ENCODE results near the gene LTBP1. TPM values are rescaled to one million over a fixed set of nuclear protein-coding genes. Genes with fewer than 3 reads are reported as not detected.

Gene LTBP1
- total RNA-seq, 4 donors from 2014 or later = 15.8 to 56.7 (median 28.3) TPM

DNA sequence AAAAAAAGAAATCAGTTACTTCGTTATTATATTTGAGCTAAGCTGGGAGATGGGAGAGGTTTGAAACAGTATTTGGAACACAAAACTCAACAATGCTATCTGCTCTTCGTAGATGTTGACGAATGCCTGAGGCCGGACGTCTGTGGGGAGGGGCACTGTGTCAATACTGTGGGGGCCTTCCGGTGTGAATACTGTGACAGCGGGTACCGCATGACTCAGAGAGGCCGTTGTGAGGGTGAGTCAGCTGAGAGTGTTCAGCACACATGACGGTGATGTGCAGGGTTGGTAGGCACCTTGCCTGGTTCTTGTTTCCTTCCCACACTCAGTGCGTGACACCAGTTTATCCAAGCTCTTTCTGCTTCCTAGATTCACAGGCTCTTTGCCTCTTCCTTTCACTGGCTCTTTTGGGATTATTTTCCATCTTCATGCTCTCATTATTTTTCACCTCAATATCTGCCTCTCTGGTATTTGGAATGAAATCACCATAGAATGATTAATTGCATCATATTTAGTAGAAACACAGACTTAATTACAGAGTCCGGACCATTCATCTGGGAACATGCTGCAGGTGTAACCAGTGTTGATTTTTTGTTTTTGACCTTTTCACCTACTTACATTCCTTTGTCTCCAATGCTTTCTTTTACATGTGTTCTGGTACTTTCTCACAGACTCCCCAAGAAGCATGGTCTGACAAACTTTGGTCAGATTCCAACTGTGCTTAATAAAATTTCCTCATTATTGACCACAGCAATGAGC, 329.1 kb downstream of the LTBP1 start:
- intact Hi-C loops (cut with DNase I; ENCODE audit: low total_unique reads) (no loop called here), in situ Hi-C loops (cut with MboI; ENCODE audit: low pct_ligation_motif_present in 1 of 4, low pct_unique_long_range_greater_than_20kb in 1 of 4, low sequenced_read_pairs in 3 of 4) (no loop called here)
- Histone ChIP-seq H3K4me1 (no peaks in the 10 kb centered on the region), H3K36me3 (no peaks in the 10 kb centered on the region), H3K9me3 (no peaks in the 10 kb centered on the region), H3K27me3 (no peaks in the 10 kb centered on the region), H3K27ac (peak overlapping the region in 1 of 4 donors; percentile 15), H3K4me3 (no peak overlapping the region)
- WGBS, 2 donors (ENCODE audit: low coverage in 1 of 2) = 72 to 81% methylated on average over 8 to 12 of the region's 12 CpGs
- DNase-seq = no peak
- no peak for TF ChIP-seq EP300 (IDR thresholded peaks at IDR 0.05; ENCODE audit: low read depth)
- TF ChIP-seq, protein P1, sequence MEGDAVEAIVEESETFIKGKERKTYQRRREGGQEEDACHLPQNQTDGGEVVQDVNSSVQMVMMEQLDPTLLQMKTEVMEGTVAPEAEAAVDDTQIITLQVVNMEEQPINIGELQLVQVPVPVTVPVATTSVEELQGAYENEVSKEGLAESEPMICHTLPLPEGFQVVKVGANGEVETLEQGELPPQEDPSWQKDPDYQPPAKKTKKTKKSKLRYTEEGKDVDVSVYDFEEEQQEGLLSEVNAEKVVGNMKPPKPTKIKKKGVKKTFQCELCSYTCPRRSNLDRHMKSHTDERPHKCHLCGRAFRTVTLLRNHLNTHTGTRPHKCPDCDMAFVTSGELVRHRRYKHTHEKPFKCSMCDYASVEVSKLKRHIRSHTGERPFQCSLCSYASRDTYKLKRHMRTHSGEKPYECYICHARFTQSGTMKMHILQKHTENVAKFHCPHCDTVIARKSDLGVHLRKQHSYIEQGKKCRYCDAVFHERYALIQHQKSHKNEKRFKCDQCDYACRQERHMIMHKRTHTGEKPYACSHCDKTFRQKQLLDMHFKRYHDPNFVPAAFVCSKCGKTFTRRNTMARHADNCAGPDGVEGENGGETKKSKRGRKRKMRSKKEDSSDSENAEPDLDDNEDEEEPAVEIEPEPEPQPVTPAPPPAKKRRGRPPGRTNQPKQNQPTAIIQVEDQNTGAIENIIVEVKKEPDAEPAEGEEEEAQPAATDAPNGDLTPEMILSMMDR (IDR thresholded peaks at IDR 0.05) = no peak
- TF ChIP-seq POLR2A (IDR thresholded peaks at IDR 0.05) = no peak
- TF ChIP-seq POLR2AphosphoS5 (IDR thresholded peaks at IDR 0.05) = no peak

DNA sequence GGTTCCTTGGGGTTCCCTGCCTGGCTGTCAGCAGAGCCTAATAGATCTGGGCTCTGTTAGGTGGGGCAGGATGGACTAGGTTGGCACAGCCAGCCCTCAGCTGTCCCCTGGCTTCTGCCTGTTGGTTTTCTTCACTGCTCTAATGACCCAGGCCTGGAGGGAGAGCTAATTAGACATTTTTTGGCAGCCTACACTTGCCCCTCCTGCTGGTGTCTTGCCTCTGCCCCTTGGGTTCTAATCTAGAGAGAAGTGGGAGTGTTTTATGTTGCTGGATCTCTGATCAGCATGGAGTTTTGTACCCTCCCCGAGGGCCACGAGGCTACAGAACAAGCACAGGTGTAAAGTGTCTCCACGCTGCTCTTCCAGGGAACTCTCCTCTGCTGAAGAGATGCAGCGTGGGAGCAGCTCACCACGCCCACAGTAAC, 330.3 kb downstream of the LTBP1 start:
- Histone ChIP-seq H3K4me3 (no peak overlapping the region), H3K36me3 (no peaks in the 10 kb centered on the region), H3K9me3 (no peaks in the 10 kb centered on the region), H3K27ac (peak overlapping the region in 1 of 4 donors; percentile 16), H3K4me1 (no peaks in the 10 kb centered on the region), H3K27me3 (no peaks in the 10 kb centered on the region)
- no peak for DNase-seq
- 50% methylated on average over 5 of the region's 5 CpGs for WGBS, 2 donors (ENCODE audit: low coverage in 1 of 2)
- intact Hi-C loops (cut with DNase I; ENCODE audit: low total_unique reads) (no loop called here), in situ Hi-C loops (cut with MboI; ENCODE audit: low pct_ligation_motif_present in 1 of 4, low pct_unique_long_range_greater_than_20kb in 1 of 4, low sequenced_read_pairs in 3 of 4) (no loop called here)
- TF ChIP-seq, protein P1 (IDR thresholded peaks at IDR 0.05) = no peak
- TF ChIP-seq POLR2AphosphoS5 (IDR thresholded peaks at IDR 0.05) (no peak), POLR2A (IDR thresholded peaks at IDR 0.05) (no peak), EP300 (IDR thresholded peaks at IDR 0.05; ENCODE audit: low read depth) (no peak)

DNA sequence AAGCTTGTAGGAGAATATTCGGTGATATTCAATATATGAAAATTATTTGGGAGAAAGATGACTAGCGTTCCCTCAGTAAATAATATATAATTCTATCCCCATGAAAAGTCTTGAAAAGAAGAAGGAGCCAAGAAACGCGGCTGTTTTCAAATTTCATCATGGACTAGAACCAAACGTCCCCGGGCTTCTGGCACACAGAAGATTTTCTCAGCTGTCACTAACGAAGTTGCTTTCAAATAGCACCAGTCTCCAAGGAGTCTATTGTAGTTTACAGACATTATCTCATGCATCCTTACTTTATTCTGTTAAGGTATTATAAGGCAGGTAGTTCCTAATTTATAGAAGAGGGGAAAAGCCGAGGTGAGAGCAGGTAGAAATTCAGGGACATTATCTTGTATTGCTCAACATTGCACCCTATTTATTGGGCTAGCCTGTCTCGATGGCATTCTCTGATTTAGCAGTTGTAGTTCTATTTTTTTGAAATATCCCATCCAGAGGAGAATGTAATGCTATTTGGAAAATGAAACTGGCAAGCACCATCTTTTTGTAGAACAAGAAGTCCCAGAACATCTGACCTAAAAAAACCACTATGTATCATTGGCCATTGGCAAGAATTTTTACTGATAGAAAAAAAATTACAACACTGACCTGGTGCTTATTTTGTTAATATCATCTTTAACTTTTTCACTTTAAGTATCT, 331.6 kb downstream of the LTBP1 start:
- no peaks in the 10 kb centered on the region for H3K4me1 ChIP-seq
- intact Hi-C loops (cut with DNase I; ENCODE audit: low total_unique reads) (no loop called here), in situ Hi-C loops (cut with MboI; ENCODE audit: low pct_ligation_motif_present in 1 of 4, low pct_unique_long_range_greater_than_20kb in 1 of 4, low sequenced_read_pairs in 3 of 4) (no loop called here)
- TF ChIP-seq, protein P1 (IDR thresholded peaks at IDR 0.05) = no peak
- TF ChIP-seq EP300 (IDR thresholded peaks at IDR 0.05; ENCODE audit: low read depth) (no peak), POLR2AphosphoS5 (IDR thresholded peaks at IDR 0.05) (no peak), POLR2A (IDR thresholded peaks at IDR 0.05) (no peak)
- H3K9me3 ChIP-seq = no peaks in the 10 kb centered on the region
- no peak for DNase-seq
- no peak overlapping the region for H3K4me3 ChIP-seq
- H3K27me3 ChIP-seq = no peaks in the 10 kb centered on the region
- no peaks in the 10 kb centered on the region for H3K36me3 ChIP-seq
- H3K27ac ChIP-seq = peak overlapping the region in 2 of 4 donors; percentile 58 to 63
- WGBS, 2 donors (ENCODE audit: low coverage in 1 of 2) = 62 to 83% methylated on average over 9 of the region's 9 CpGs

DNA sequence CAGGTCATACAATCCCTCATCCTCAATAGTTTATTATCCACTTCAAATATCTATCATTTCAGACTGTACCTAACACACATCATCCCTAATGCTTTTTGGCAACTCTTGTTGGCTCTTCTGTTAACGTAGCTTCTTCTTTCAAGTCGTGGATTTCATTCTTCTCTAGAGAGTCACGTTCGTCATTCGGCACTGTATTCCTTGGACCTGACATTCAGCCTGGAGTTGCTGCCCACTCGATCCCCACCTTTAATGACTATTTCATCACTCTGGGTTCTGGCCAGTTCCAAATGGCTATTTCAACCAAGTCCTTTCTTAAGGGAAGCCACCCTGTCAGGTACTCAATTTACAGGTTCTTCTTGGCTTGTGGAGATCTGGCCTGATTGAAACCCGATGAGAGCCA, 337.5 kb downstream of the LTBP1 start:
- in situ Hi-C loops (cut with MboI; ENCODE audit: low pct_ligation_motif_present in 1 of 4, low pct_unique_long_range_greater_than_20kb in 1 of 4, low sequenced_read_pairs in 3 of 4) = no loop called here
- intact Hi-C loops (cut with DNase I; ENCODE audit: low total_unique reads) = no loop called here
- no peak for DNase-seq
- Histone ChIP-seq H3K9me3 (no peaks in the 10 kb centered on the region), H3K36me3 (no peaks in the 10 kb centered on the region), H3K4me1 (no peaks in the 10 kb centered on the region), H3K27ac (peak overlapping the region in 1 of 4 donors; percentile 45), H3K27me3 (no peaks in the 10 kb centered on the region), H3K4me3 (no peak overlapping the region)
- 82 to 91% methylated on average over 6 to 7 of the region's 7 CpGs for WGBS, 2 donors (ENCODE audit: low coverage in 1 of 2)
- TF ChIP-seq POLR2AphosphoS5 (IDR thresholded peaks at IDR 0.05) = no peak
- no peak for TF ChIP-seq POLR2A (IDR thresholded peaks at IDR 0.05)
- TF ChIP-seq EP300 (IDR thresholded peaks at IDR 0.05; ENCODE audit: low read depth) = no peak
- TF ChIP-seq, protein P1 (IDR thresholded peaks at IDR 0.05) = no peak

All from transverse colon (tissue), 4 donors.